ACC112 (cell line): ENCODE data around the gene PTCD3.

Source experiments
- H2AFZ ChIP-seq: fragments of 200-600 bp; sonication (generic); one replicate; pipeline ENCODE4 v1.6.0; 2017; ENCODE audit warnings: antibody characterized with exemption, low read length; ENCODE audit not compliant: unreplicated experiment
- H3K27ac ChIP-seq: fragments of 200-600 bp; sonication (generic); 2 replicates; pipeline ENCODE4 v1.5.1; 2014; ENCODE audit warnings: low read depth, mild to moderate bottlenecking, antibody characterized with exemption, low read length, moderate library complexity
- H3K27me3 ChIP-seq: fragments of 200-600 bp; sonication (generic); 2 replicates; pipeline ENCODE4 v1.6.1; 2014; ENCODE audit warnings: mild to moderate bottlenecking, antibody characterized with exemption, low read length, moderate library complexity, mixed read lengths; ENCODE audit not compliant: insufficient read depth
- H3K36me3 ChIP-seq: fragments of 200-600 bp; sonication (generic); 2 replicates; pipeline ENCODE4 v1.6.1; 2016; ENCODE audit warnings: mild to moderate bottlenecking, antibody characterized with exemption, low read length, moderate library complexity, mixed read lengths; ENCODE audit not compliant: insufficient read depth
- H3K4me1 ChIP-seq: fragments of 200-600 bp; sonication (generic); one replicate; pipeline ENCODE4 v1.6.1; 2016; ENCODE audit warnings: low read length, mixed read lengths; ENCODE audit not compliant: insufficient read depth, unreplicated experiment, control insufficient read depth
- H3K4me3 ChIP-seq: fragments of 200-600 bp; sonication (generic); 2 replicates; pipeline ENCODE4 v1.5.1; 2014; ENCODE audit warnings: mild to moderate bottlenecking, low read depth, low read length
- H3K79me2 ChIP-seq: fragments of 200-600 bp; sonication (generic); one replicate; pipeline ENCODE4 v1.6.0; 2016; ENCODE audit warnings: low read length; ENCODE audit not compliant: control insufficient read depth, unreplicated experiment, insufficient read depth

Gene PTCD3

GRCh38 chr2:86124683-86125082 is 18.6 kb downstream of the PTCD3 start:
- H3K79me2 ChIP-seq: no peaks in the 10 kb centered on the region
- no peak overlapping the region for H2AFZ ChIP-seq

GRCh38 chr2:86134709-86135108 is 28.7 kb downstream of the PTCD3 start:
- Histone ChIP-seq H2AFZ (no peak overlapping the region), H3K4me1 (no peaks in the 10 kb centered on the region), H3K27ac (no peak overlapping the region), H3K27me3 (no peaks in the 10 kb centered on the region), H3K79me2 (no peaks in the 10 kb centered on the region), H3K36me3 (peaks cover 58% of the 10 kb centered on the region), H3K4me3 (no peak overlapping the region)

More at GRCh38 chr2:86124683-86125082, 18.6 kb downstream of the PTCD3 start:
- Histone ChIP-seq H3K36me3 (peaks cover 63% of the 10 kb centered on the region), H3K4me3 (no peak overlapping the region), H3K4me1 (no peaks in the 10 kb centered on the region), H3K27me3 (no peaks in the 10 kb centered on the region), H3K27ac (no peak overlapping the region)

GRCh38 chr2:86135653-86136052 is 29.6 kb downstream of the PTCD3 start:
- H3K36me3 ChIP-seq: peaks cover 55% of the 10 kb centered on the region

GRCh38 chr2:86136141-86136540 is 30.1 kb downstream of the PTCD3 start:
- H3K4me1 ChIP-seq: no peaks in the 10 kb centered on the region
- no peaks in the 10 kb centered on the region for H3K79me2 ChIP-seq
- no peak overlapping the region for H3K4me3 ChIP-seq
- H3K27me3 ChIP-seq: no peaks in the 10 kb centered on the region
- H2AFZ ChIP-seq: no peak overlapping the region
- no peak overlapping the region for H3K27ac ChIP-seq
- H3K36me3 ChIP-seq: peaks cover 57% of the 10 kb centered on the region

More at GRCh38 chr2:86135653-86136052, 29.6 kb downstream of the PTCD3 start:
- Histone ChIP-seq H3K4me1 (no peaks in the 10 kb centered on the region), H3K79me2 (no peaks in the 10 kb centered on the region), H3K27me3 (no peaks in the 10 kb centered on the region), H2AFZ (no peak overlapping the region), H3K27ac (no peak overlapping the region), H3K4me3 (no peak overlapping the region)

GRCh38 chr2:86138736-86139625 is 32.9 kb downstream of the PTCD3 start:
- Histone ChIP-seq H3K4me1 (no peaks in the 10 kb centered on the region), H3K4me3 (no peak overlapping the region), H3K79me2 (no peaks in the 10 kb centered on the region), H2AFZ (no peak overlapping the region), H3K27ac (no peak overlapping the region), H3K36me3 (peaks cover 43% of the 10 kb centered on the region), H3K27me3 (no peaks in the 10 kb centered on the region)

GRCh38 chr2:86139981-86140380 is 33.9 kb downstream of the PTCD3 start:
- H3K27me3 ChIP-seq: no peaks in the 10 kb centered on the region
- no peaks in the 10 kb centered on the region for H3K4me1 ChIP-seq
- H3K36me3 ChIP-seq: peaks cover 41% of the 10 kb centered on the region
- H3K4me3 ChIP-seq: no peak overlapping the region
- H3K79me2 ChIP-seq: no peaks in the 10 kb centered on the region
- no peak overlapping the region for H3K27ac ChIP-seq
- H2AFZ ChIP-seq: no peak overlapping the region

GRCh38 chr2:86140969-86141392 is 34.9 kb downstream of the PTCD3 start:
- Histone ChIP-seq H2AFZ (no peak overlapping the region), H3K4me3 (no peak overlapping the region), H3K4me1 (no peaks in the 10 kb centered on the region), H3K27me3 (no peaks in the 10 kb centered on the region), H3K36me3 (peaks cover 41% of the 10 kb centered on the region), H3K79me2 (no peaks in the 10 kb centered on the region), H3K27ac (no peak overlapping the region)

- H3K36me3 ChIP-seq: peaks cover 37% of the 10 kb centered on the region
- no peaks in the 10 kb centered on the region for H3K79me2 ChIP-seq
- H2AFZ ChIP-seq: no peak overlapping the region
- H3K4me3 ChIP-seq: no peak overlapping the region
- no peaks in the 10 kb centered on the region for H3K4me1 ChIP-seq
- H3K27me3 ChIP-seq: no peaks in the 10 kb centered on the region
- H3K27ac ChIP-seq: no peak overlapping the region
Observed at GRCh38 chr2:86142436-86143257, 36.6 kb downstream of the PTCD3 start.

- H3K27me3 ChIP-seq: no peaks in the 10 kb centered on the region
- no peaks in the 10 kb centered on the region for H3K4me1 ChIP-seq
- H3K79me2 ChIP-seq: no peaks in the 10 kb centered on the region
- H2AFZ ChIP-seq: no peak overlapping the region
- H3K4me3 ChIP-seq: no peak overlapping the region
- H3K27ac ChIP-seq: no peak overlapping the region
- peaks cover 40% of the 10 kb centered on the region for H3K36me3 ChIP-seq
Observed at GRCh38 chr2:86143307-86143706, 37.3 kb downstream of the PTCD3 start.

GRCh38 chr2:86143926-86144685 is 38.1 kb downstream of the PTCD3 start:
- H3K27me3 ChIP-seq: no peaks in the 10 kb centered on the region
- peaks cover 40% of the 10 kb centered on the region for H3K36me3 ChIP-seq
- no peak overlapping the region for H3K4me3 ChIP-seq
- H3K4me1 ChIP-seq: no peaks in the 10 kb centered on the region
- H3K27ac ChIP-seq: no peak overlapping the region
- H2AFZ ChIP-seq: no peak overlapping the region
- no peaks in the 10 kb centered on the region for H3K79me2 ChIP-seq
